DMS153 treated with DMSO at 0.1 percent for 48 hours (cell line): ENCODE results near the gene OR8U1.
"Not testable (repeated sequence)": the region's sequence is repeated elsewhere in the genome, so short reads cannot be mapped to it uniquely, and the experiment has no call there.

Source experiments
- DNase-seq: peaks from one replicate; lab custom pipeline; 2025; ENCODE audit not compliant: unreplicated experiment; lab: John Stamatoyannopoulos, UW

OR8U1 gene

DNA sequence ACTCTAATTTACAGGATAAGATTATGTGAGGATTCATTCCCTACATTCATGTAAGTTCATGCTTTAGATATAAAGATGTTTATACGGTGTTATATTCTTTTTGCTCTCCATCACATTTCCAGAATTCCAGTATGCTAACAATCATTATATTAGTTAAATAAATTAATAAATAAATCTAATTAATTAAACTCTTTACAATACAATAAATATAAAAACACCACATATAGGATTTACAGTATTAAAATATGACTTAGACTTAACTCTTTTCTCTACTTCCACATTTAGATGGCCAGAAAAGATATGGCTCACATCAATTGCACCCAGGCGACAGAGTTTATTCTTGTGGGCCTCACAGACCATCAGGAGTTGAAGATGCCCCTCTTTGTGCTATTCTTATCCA, at the start of gene OR8U1:
TSS of gene OR8U1 (plus strand) at position 301 of the 400 bp plus-strand sequence. CDS start at position 301, 0 bp downstream.
- no peak for DNase-seq

DNA sequence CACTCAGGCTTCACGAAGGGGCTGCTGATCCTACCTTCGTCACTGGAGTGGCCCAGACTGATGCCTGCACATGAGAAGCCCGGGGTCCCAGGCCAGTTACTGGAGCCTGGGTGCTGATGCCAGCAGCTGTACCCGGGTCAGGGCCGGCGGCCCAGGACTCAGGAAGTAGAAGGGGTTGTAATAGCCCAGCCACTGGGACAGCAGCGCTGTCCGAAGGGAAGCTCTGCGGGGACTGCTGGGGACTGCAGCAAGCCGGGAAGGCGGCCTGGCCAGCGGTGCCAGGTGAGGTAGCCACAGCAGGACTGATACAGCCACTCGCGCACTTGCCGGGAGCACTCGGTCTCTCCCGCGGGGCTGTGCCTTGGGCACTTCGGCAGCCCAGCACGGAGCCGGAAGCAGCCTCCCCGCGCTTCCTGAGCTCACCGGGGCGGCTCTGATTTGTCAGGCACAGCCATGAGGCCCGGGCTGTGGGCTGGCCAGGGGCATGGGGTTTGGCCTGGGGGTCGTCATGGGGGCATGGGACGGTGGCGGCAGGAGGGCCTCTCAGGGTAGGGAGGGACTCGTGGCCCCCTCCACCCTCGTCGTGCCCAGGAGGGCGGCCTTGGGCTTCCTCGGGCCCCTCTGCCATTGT, 43.4 kb upstream of the OR8U1 start:
- DNase-seq = no peak

DNA sequence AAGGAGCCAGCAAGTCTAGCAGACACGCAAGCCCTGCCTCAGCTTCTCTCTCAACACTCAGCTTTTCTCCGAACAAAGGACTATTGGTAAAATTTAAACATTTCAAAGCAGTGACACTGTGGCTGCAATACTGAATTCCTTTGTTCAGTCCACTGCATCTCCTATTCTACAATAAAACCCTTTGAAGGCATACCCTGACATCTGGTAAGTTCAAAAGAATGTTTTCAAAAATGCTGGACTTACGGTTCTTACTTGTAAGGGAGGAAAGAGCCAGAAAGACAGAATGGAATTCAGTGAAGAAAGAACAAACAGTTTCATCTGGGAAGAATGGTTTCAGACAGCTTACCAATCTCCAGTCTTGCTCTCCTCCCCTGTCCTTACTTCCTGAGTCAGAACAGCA, 42.3 kb upstream of the OR8U1 start:
- DNase-seq = no peak

DNA sequence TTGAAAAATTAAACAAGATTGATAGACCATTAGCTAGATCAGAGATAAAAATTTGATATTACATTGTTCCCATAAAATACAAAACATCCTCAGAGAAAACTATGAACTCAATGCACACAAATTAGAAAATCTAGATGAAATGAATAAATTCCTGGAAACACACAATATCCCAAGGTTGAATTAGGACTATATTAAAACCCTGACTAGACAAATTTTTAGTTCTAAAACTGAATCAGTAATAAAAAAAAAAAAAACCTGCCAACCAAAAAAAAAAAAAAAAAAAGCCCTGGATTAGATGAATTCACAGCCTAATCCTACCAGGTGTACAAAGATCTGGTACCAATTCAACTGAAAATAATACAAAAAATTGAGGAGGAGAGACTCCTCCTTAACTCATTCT, 35.1 kb upstream of the OR8U1 start:
- DNase-seq = no peak

DNA sequence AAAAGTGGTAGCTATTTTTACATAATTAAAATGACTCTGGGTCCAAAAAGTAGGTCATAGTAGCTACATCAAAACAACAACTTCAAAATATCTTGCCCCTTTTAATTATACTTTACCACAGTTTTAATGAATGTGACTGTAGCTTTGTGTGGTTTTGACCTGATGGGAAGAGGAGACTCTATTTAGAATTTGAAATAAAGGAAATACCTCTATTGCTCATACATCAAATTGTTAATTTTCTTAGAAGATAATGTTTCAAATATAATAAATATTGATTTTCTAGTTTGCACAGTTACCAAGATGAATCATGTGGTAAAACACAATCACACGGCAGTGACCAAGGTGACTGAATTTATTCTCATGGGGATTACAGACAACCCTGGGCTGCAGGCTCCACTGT, 29.7 kb upstream of the OR8U1 start, which contains the start of gene OR8K1:
TSS of gene OR8K1 (plus strand) at position 301 of the 400 bp plus-strand sequence. CDS start at position 301, 0 bp downstream.
- no peak for DNase-seq

DNA sequence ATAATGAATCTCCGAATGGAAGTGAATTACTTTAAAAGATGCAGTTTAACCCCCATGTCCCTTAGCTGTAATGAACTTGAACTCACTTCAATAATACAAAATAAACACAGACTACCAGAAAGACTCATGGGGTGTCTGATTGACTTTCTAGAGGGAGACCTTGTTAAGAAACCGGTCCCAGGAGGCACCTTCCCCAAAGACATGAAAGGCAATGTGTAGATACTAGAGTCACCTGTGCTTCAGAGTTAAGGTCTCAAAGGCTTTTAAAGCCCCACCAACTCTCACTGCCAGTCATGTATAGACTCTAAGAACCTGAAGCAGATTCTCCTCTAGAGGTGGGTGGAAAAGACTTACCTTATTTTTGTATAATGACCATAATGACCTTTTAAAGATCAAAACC, 21.4 kb upstream of the OR8U1 start, which contains the start of gene OR8J1:
TSS of gene OR8J1 (plus strand) at position 301 of the 400 bp plus-strand sequence. CDS start 5,956 bp downstream, outside the sequence.
- DNase-seq = no peak

DNA sequence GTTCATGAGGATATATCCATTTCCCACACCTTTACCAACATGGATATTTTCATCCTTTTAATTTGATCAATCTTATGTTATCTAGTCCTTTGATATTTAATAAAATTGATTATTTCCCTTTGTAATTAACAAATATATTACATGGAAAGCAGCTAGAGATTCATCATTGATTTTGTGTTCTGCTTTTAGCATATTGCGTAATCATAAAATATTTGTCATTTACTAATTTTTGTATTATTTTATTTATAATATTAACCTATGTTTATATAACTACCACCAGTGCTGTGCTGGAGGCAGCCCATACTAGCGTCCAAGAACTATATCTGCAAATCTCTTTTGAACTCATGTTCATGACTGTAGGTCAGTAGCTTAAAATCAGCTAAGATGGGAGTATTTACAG, 4.7 kb downstream of the OR8U1 start:
- DNase-seq = no peak

DNA sequence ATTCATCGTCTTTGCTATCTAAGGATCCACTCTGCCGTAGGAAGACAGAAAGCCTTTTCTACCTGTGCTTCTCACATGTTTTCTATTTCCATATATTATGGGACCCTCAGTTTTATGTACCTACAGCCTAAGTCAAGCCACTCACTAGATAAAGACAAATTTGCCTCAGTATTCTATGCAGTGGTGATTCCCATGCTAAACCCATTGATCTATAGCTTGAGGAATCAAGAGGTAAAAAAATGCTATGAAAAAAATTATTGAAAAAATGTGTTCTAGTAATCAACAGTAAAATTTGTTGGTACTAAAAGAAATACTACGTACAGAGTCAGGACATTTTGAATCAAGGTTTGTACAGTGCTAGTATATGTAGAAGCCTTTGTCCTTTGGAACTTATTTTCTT, 19.0 kb downstream of the OR8U1 start:
- DNase-seq = no peak

DNA sequence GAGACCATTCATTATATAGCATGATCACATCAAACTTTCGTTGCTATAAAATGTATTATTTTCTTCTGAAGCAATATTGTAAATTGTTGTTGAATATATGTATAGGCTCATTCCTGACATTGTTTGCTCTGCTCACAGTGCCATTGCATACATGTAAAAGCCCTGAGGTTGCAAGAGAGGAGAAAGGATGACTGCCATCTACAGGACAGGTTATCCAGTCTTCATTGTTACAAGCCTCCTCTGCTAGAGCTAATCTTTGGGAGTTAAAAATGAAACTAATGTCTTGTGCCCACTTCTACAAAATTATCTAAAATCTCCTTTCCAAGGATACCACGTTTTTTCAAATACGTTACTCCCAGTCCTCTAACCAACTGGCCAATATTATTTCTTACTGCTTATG, 20.6 kb downstream of the OR8U1 start:
- no peak for DNase-seq

DNA sequence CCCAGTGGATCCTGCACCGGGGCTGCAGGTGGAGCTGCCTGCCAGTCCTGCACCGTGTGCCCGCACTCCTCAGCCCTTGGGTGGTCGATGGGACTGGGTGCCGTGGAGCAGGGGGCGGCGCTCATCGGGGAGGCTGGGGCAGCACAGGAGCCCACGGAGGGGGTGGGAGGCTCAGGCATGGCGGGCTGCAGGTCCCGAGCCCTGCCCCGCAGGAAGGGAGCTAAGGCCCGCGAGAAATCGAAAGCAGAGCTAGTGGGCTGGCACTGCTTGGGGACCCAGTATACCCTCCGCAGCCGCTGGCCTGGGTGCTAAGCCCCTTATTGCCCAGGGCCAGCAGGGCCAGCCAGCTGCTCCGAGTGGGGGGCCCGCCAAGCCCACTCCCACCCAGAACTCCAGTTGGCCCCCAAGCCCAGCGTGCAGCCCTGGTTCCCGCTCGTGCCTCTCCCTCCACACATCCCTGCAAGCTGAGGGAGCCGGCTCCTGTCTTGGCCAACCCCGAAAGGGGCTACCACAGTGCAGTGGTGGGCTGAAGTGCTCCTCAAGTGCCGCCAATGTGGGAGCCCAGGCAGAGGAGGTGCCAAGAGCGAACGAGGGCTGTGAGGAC, 26.5 kb downstream of the OR8U1 start:
- not testable (repeated sequence) for DNase-seq

DNA sequence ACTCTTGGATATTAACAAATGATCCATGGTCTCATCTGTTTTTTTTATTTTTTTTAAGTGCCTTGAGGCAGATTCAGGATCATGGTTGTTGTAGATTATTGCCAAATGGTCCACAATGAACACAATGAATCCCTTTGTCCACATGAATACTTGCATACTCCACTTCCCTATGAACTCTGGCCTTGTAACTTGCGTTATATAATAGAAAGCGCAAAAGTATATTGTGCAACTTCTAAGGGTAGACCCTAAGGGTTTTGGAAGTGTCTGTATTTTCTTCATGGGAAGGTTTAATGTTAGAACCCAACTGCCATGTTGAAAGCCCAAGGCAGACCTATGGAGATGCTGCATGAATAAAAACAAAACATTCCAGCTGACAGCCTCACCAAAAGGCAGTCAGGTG, 29.0 kb downstream of the OR8U1 start:
- no peak for DNase-seq

DNA sequence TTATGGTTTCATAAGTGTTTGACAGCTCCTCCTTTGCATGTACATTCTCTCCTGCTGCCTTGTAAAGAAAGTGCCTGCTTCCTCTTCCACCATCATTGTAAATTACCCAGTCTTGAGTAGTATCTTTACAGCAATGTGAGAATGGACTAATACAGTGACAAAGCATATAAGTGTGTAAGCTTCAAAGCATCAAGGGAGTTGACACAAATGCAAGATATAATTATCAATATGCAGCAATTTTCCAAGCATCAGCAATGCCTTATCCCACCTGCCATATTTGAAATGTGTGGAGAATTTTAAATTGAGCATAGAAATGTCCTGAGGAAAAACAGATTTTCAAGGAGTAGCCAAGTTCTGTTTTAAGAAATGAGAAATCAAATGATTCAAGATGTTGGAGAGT, 35.4 kb downstream of the OR8U1 start:
- no peak for DNase-seq

DNA sequence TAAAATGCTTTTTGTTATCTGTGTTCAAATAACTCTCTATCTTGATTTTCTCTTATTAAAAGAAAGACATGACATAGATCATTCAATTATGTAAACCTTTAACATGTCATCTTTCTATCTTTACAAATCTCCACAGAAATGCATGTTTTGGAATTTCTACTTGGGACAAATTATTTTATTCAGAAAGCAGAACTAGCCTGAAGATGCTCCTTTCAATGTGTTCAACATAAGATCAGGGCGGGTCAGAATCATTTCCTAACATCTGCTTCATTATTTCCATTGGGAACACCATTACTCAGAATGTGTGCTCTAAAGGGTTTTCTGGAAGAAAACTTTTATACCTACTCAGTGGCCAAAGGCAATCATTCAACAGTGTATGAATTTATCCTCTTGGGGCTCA, 37.0 kb downstream of the OR8U1 start, which contains the start of gene OR5AL1:
TSS of gene OR5AL1 (plus strand) at position 301 of the 400 bp plus-strand sequence.
- DNase-seq = no peak
